DMS53 (cell line): Measurements from ENCODE around the gene IFI27.

Experiments used
- DNase-seq: peaks from one replicate; lab custom pipeline; 2025; lab: John Stamatoyannopoulos, UW

Gene IFI27

GRCh38 chr14:94102768-94103482 is 7.6 kb upstream of the IFI27 start:
- DNase-seq = no peak

DNA sequence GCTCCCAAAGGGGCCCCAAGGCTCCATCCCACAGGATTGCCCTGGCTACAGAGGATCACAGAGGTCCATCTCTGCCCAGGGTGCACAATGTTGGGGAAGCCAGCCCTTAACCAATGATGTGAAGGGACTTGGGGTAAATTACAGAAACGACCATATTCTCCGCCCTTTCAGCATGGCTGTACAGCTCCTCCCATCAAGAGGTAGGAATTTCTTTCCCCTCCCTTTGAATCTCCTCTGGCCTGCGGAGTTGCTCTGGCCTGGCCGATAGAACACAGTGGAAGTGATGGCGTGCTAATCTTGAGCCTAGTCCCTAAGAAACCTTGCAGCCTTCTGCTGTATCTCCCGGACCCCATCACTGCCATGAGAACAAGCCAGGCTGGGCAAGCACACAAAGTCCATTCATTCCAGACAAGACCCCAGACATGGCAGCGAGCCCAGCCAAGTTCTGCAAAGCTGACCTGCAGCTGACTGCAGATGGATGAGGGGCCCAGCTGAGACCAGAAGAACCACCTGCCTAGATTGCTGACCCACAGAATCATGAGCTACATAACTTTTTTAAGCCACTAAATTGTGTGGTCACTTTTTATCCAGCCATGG is 6.9 kb upstream of the IFI27 start:
- DNase-seq = no peak

DNA sequence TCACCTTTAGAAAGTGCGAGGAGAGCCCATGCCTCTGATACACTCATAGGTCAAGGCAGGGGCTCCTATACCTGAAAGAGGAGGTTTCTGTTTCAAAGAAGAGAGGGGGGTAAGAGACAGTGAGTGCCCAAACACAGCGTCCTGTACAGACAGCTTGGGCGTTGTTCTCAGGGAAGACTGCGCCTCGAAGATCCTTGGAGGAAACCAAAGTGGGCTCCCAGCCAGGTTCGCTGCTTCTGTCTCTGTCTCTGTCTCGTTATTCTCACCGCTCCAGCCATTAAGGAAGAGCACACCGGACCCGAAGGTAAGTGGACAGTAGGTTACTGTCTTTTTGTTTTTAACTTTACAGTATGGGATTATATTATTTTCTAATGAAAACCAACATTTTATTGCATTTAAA is 5.8 kb upstream of the IFI27 start:
- DNase-seq = no peak

GRCh38 chr14:94109915-94110250 is 653 bp upstream of the IFI27 start:
- no peak for DNase-seq

DNA sequence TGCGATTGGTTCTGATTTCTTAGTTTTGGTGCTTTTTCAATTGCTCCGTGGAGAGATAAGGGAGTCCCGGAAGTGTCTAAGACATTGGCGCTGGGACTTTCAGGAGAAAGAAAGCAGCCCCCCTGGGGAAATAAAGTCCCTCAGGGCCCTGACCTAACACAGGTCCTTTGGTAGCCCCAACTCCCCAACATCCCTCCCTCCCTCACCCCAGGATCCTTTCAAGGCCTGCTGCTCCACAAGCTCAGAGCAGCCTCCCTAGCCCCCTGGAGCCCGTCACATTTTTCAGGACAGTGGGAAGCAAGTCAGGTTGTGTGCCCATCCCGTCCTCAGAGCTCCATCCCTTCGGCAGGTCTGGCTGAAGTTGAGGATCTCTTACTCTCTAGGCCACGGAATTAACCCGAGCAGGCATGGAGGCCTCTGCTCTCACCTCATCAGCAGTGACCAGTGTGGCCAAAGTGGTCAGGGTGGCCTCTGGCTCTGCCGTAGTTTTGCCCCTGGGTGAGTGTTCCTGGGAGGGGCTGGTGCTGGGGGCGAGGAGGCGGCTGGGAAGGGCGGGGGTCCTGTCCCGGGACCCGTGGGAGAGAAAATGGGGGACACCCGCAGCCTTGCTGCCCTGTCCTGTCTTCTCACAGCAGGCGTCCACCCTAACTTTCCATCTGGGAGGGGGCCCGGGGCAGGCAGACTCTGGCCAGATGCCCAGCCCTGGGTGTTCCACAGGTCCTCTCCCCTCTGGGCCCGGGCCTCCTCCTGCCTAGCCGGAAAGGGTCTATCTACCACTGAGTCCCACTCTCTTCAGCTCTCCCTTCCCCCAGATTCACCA is 950 bp downstream of the IFI27 start:
- DNase-seq = no peak

GRCh38 chr14:94112513-94113063 is 2.1 kb downstream of the IFI27 start:
- DNase-seq = no peak

DNA sequence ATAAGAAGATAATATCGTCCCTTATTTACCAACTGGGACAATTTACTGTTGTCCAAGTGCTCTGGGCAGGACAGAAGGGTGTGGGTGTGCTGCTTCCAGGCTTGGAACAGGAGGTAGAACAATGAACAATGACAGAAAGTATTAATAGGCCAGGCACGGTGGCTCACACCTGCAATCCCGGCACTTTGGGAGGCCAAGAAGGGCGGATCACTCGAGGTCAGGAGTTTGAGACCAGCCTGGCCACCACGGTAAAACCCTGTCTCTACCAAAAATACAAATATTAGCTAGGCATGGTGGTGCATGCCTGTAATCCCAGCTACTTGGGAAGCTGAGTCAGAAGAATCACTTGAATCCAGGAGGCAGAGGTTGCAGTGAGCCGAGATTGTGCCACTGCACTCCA is 2.5 kb downstream of the IFI27 start:
- DNase-seq = no peak

DNA sequence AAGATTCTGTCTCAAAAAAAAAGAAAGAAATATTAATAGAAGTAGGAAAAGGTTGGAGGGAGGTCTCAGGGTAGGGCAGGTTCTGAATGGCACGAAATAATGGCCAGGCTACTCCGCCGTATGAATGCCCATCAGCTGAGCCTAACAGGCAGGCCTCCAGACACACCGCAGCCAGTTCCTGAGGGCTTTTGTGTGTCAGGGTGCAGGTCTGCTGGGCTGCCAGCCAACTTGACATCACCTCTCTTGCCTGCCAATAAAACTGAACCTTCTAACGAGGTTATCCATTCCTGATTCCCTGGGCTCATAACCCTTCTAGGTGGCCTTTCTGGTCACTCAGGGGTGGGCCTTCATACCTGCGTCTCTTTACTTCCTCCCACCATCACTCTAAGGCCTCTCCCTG is 3.0 kb downstream of the IFI27 start:
- DNase-seq = no peak

DNA sequence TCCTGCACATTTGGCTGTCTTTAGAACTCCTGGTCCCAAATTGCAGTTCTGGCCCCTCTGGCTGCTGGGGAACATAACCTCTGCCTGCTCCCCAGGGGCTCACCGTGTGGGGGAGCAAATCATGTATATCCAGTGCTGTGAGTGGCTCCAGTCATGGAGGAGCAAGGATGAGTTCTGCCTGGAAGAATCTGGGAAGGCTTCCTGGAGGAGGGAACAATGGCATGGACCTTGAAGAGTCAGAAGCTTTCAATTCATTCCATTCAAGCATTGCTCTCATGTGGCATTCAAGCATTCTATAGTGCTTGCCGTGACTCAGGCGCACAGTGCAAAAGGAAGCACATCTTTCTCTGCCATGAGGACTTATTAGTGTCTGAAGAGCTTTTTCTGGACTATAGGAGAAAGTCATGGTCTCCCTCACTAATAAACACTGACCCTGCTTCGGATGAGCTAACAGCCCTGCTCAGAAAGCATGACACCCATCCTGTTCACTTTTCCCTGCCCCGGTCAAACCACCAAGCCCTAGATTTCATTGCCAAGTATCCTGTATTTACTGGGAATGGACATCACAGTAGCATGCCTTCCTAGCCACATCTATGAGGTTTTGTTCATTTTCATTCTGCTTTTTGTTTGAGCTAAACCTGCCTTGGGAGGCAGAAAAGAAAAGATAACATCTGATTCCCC is 3.5 kb downstream of the IFI27 start:
- no peak for DNase-seq

DNA sequence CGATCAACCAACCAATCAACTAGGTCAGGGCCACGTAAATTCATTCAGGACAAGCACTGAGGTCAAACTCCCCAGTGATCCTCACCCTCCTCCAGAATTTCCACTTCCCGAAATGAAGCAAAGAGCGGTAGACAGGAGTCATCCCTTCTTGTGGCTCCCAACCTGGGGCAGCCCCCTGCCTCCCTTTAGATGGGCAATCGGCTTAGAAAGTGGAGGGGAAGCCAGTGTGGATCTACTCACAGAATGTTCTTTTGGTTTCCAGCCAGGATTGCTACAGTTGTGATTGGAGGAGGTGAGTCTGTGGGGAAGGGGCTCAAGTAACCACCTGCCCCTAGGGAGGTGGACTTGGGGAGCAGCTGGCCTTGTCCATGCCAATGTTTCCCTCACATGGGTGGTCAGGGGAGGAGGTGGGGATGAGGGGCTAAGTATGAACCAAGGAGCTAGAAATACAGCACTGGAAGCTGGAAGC is 4.1 kb downstream of the IFI27 start:
- no peak for DNase-seq

DNA sequence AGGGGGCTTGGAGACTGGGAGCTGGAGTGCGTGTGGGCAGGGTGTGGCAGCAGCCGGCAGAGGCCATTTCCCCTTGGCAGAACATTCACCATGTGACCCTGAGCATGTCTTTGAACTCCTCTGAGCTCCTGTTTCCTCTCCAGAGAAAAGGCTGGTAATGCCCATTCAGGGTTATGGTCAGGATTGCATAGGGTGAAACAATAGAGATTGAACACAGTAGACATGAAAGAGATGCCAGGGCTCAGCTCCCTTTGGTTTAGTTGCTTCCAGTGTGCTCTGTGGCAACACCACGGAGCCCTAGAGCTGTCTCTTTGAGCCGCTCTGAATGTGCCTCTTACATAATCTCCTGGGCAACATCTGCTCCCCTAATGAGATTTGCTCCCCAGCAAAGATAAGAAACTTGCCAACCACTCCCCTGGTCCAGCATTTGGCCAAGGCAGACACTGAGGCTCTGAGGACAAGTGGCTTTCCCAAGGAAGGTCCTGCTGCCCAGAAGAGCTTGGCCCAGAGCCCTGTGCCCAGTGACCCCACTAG is 4.6 kb downstream of the IFI27 start:
- DNase-seq = no peak

DNA sequence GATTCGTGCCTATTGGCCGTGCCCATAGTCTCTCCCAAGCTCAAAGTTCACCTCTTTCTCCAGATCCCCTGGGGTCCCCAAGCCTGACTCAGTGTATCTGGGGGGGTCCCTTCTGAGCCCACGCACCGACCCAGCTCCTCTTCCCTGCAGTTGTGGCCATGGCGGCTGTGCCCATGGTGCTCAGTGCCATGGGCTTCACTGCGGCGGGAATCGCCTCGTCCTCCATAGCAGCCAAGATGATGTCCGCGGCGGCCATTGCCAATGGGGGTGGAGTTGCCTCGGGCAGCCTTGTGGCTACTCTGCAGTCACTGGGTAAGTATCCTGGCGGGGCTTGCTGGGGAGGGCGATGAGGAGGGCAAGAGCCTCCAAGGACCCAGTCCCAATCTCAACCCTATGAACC is 5.1 kb downstream of the IFI27 start:
- DNase-seq = no peak

DNA sequence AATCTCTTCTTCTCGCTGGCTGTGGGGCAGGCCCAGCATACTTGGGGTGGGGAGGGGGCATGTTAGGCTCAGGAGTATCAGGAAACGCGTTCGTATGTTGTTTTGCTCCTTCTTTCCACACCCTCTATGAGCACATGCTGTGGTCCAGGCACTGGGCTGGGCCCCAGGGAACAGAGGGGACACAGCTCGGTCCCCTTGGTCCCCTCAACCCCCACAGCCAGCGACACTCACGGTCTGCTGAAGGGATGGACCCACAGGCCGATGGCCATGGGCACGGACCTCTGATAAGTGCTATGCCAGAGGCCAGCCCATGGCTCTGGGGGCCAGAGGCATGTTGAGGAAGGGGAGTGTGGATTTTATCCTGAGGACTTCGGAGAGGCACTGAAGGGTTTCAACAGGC is 6.2 kb downstream of the IFI27 start:
- no peak for DNase-seq

DNA sequence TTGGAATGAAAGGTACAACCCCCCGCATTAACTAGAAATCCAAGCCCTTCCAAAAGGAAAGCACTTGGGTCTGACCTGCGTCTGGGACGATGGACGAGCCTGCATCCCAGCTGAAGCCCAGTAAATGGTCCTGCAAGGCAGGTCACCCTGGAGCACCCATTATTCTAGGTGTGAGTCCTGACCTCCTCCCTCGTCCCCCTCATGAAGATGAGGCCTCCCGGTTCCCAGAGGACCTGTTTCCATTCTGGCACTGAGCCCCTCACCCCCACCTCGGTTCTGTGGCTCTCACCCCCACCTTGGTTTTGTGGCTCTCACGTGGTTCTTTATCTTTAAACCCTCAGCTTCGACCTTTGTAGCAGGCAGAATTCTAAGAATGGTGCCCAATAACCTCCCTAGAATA is 7.3 kb downstream of the IFI27 start:
- no peak for DNase-seq

GRCh38 chr14:94119071-94119470 is 8.5 kb downstream of the IFI27 start:
- DNase-seq = no peak

DNA sequence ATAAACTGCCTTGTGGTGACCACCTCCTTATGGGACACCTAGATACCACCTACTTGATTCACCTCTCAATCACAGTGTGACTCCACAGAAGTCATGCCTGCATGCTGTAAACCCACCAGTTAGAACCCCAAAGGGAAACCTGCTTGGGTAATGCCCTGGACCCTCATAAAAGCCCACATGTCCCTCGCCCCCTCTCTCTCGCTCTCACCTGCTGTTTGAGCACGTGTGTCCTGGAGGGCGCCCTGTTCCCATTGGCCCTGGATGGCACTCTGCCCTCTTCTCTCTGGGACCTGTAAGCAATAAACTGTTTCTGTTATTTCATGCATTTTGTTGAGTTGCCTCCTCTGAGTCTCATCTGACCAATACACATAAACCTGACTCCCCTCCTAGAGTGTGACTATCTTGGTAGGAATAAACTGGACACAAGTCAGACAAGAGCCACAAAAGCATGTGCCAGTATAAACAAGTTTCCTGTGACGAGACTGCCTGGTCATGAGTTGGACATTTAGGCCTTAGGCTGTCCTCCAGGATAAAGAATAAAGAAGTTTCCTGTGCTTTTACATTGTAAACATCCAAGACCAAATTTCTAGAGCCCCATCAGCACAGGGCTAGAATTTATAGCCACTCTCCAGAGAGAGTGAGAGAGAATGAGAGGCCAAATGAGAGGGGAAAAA is 10.3 kb downstream of the IFI27 start:
- DNase-seq = no peak

GRCh38 chr14:94121485-94121884 is 10.9 kb downstream of the IFI27 start:
- DNase-seq = no peak

- no peak for DNase-seq
Measured at GRCh38 chr14:94122438-94122837, 11.9 kb downstream of the IFI27 start.

DNA sequence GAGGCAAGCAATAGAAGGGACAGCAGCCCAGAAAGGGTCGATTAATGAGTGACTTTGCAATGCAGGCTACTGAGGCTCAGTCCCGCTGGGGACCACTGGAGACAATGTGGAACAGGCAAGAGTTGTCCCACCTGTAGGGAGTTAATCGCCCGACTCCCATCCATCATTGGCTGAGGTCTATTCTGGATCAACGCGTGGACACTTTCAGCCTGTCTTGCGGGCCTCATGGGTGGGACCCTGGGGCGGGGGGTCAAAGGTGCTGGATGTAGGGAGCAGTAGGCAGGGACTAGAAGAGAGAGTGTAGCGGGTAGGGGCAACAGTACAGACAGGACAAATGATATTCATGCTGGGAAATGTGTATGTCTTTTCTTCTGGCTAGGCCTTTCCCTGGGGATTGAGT is 12.8 kb downstream of the IFI27 start:
- DNase-seq = no peak

DNA sequence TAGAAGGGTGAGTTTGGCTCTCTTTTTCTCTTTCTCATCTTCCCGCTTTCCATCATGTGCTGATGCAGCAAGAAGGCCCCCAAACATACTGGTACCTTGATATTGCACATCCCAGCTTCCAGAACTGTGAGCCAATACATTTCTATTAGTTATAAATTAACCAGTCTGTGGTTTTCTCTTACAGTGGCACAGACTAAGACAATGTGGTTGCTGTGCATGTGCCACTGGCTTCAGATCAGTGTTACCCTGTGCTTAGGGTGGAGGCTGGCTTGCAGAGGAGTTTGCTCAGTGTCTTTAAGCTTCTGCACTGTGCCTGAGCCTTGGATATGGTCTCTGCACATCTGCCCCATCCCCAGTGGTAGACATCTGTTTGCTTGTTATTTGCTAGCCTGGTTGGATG is 13.3 kb downstream of the IFI27 start:
- DNase-seq = no peak

DNA sequence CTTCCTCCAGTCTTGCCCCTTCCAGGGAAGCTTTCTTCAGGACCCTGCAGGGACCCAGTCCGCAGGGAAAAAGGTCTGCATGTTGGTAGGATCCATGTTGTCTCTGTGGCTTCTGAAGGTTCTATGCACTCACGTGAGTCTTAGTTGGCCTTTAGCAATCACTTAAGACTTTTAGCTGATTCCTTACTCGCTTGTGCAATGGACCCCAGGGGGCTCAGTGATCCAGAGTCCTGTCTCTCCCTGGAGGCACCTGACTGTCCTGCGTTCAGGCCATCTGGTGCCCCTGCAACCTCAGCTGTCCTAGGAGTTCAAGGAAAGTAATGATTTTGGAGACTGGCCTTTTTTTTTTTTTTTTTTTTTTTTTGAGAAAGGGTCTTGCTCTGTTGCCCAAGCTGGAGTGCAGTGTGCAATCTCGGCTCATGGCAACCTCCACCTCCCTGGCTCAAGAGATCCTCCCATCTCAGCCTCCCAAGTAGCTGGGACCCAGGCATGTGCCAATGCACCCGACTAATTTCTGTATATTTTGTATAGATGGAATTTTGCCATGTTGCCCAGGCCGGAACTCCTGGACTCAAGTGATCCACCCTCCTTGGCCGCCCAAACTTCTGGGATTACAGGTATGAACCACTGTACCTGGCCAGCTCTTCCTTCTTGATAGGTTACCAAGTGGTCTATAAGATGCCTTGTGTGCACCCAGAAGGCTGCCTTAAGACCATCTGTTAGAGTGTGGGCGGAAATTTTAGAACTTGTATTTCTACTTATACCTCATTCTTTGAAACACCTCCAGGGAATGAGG is 14.2 kb downstream of the IFI27 start:
- DNase-seq = no peak
